ENCODE results near the gene CEP43.
A peak's percentile ranks its signal among the peaks of the same experiment; 100 is the strongest.

The CEP43 gene

DNA sequence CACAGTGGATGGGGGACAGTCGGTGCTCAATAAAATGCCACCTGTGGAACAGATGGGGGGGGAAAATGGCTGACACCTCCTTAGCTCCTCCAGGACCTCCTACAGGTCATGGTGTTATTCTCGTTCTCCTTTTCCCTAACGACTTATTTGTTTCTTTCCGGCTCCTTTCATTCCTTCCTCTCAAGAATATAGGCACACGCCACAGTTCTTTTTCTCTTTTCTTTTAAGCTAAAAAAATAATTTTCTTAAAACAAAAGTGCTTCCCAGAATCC lies 41.5 kb upstream of the CEP43 start:
- no peak overlapping the region for H3K4me3 ChIP-seq (ENCODE audit: low read depth in 1 of 2, low read length in 2 of 2)
- TF ChIP-seq, protein P1, sequence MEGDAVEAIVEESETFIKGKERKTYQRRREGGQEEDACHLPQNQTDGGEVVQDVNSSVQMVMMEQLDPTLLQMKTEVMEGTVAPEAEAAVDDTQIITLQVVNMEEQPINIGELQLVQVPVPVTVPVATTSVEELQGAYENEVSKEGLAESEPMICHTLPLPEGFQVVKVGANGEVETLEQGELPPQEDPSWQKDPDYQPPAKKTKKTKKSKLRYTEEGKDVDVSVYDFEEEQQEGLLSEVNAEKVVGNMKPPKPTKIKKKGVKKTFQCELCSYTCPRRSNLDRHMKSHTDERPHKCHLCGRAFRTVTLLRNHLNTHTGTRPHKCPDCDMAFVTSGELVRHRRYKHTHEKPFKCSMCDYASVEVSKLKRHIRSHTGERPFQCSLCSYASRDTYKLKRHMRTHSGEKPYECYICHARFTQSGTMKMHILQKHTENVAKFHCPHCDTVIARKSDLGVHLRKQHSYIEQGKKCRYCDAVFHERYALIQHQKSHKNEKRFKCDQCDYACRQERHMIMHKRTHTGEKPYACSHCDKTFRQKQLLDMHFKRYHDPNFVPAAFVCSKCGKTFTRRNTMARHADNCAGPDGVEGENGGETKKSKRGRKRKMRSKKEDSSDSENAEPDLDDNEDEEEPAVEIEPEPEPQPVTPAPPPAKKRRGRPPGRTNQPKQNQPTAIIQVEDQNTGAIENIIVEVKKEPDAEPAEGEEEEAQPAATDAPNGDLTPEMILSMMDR (IDR thresholded peaks at IDR 0.05; ENCODE audit: borderline replicate concordance, extremely low read depth, low read length, poor library complexity, severe bottlenecking): no peak
- no peak for TF ChIP-seq EZH2 (IDR thresholded peaks at IDR 0.05; ENCODE audit: borderline replicate concordance, low read depth, low read length, severe bottlenecking)
- no peak overlapping the region for H3K9ac ChIP-seq (ENCODE audit: low read depth, low read length)
- ATAC-seq (ENCODE audit: insufficient read depth, low read depth) (no peak), DNase-seq (no peak)
- no peaks in the 10 kb centered on the region for H3K36me3 ChIP-seq (ENCODE audit: insufficient read depth, low read length)
- no peak overlapping the region; the same call in 1 of the 2 replicates for H3K27ac ChIP-seq (ENCODE audit: low read length)
- H3K79me2 ChIP-seq (ENCODE audit: insufficient read depth, low read length): peaks cover 9% of the 10 kb centered on the region
- no peaks in the 10 kb centered on the region for H3K27me3 ChIP-seq (ENCODE audit: insufficient read depth, low read length, poor library complexity)
- H2AFZ ChIP-seq (ENCODE audit: low read depth, low read length): no peak overlapping the region
- H3K9me3 ChIP-seq (ENCODE audit: insufficient read depth, low read length, severe bottlenecking): no peaks in the 10 kb centered on the region
- H3K4me1 ChIP-seq (ENCODE audit: insufficient read depth, low read length): peaks cover 51% of the 10 kb centered on the region
- H4K20me1 ChIP-seq (ENCODE audit: insufficient read depth, low read length): peaks cover 6% of the 10 kb centered on the region; the same call in 1 of the 2 replicates
- H3K4me2 ChIP-seq (ENCODE audit: insufficient read depth, low read length): no peak overlapping the region

DNA sequence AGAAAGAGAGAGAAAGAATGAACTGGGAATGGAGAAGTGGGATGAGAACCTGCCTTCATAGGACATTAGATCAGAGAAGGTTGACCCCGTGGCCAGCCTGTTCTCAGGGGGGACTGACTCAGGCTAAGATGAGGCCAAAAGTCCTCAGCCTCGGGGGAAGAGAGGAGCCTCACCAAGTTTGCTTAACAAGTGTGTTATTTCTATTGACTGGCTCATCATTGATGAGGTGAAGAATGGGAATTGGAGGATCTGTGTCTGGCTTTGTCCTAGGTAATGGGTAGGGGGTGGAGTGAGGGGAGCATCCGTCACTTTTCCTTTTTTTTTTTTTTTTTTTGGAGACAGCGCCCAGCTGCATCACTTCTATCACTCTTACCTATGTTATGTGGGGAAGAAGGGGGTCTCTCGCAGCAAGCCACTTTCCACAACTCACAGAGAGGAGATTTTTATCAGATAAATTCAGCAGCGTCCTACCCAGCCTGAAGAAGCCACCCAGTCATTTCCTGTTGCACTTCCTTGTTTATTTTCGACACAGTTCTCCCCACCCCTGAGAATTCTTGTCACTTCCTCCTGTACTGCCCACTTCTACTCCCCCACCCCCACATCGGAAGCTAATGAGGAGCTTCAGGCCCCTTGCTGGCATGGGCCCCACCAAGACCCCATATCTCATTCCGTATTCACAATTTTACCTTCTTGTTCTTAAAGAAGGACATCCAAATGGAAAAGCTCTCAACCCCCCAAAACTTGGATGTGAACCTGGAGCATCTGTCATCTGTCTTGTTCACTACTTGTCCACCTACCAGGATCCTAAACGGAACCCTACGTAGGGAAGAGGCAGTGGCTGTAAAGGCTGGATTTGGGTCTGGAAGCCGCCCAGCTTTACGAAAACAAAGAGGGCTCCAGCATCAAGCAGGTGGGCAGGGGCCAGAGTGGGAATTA lies 40.0 kb upstream of the CEP43 start:
- Histone ChIP-seq H3K27ac (ENCODE audit: low read length) (peak overlapping the region; percentile 79), H3K4me1 (ENCODE audit: insufficient read depth, low read length) (peaks cover 50% of the 10 kb centered on the region), H3K4me3 (ENCODE audit: low read depth in 1 of 2, low read length in 2 of 2) (peak overlapping the region in 1 of 2 experiments; percentile 51; a peak in 2 of 4 replicates), H2AFZ (ENCODE audit: low read depth, low read length) (peak overlapping the region; percentile 61), H3K9me3 (ENCODE audit: insufficient read depth, low read length, severe bottlenecking) (no peaks in the 10 kb centered on the region), H3K27me3 (ENCODE audit: insufficient read depth, low read length, poor library complexity) (no peaks in the 10 kb centered on the region), H3K4me2 (ENCODE audit: insufficient read depth, low read length) (peak overlapping the region; percentile 69), H3K36me3 (ENCODE audit: insufficient read depth, low read length) (no peaks in the 10 kb centered on the region), H3K9ac (ENCODE audit: low read depth, low read length) (peak overlapping the region; percentile 39), H3K79me2 (ENCODE audit: insufficient read depth, low read length) (peaks cover 9% of the 10 kb centered on the region), H4K20me1 (ENCODE audit: insufficient read depth, low read length) (peaks cover 5% of the 10 kb centered on the region; the same call in 1 of the 2 replicates)
- DNase-seq (peak; percentile 77), ATAC-seq (ENCODE audit: insufficient read depth, low read depth) (peak; percentile 56)
- no peak for TF ChIP-seq EZH2 (IDR thresholded peaks at IDR 0.05; ENCODE audit: borderline replicate concordance, low read depth, low read length, severe bottlenecking)
- TF ChIP-seq, protein P1 (IDR thresholded peaks at IDR 0.05; ENCODE audit: borderline replicate concordance, extremely low read depth, low read length, poor library complexity, severe bottlenecking): no peak

DNA sequence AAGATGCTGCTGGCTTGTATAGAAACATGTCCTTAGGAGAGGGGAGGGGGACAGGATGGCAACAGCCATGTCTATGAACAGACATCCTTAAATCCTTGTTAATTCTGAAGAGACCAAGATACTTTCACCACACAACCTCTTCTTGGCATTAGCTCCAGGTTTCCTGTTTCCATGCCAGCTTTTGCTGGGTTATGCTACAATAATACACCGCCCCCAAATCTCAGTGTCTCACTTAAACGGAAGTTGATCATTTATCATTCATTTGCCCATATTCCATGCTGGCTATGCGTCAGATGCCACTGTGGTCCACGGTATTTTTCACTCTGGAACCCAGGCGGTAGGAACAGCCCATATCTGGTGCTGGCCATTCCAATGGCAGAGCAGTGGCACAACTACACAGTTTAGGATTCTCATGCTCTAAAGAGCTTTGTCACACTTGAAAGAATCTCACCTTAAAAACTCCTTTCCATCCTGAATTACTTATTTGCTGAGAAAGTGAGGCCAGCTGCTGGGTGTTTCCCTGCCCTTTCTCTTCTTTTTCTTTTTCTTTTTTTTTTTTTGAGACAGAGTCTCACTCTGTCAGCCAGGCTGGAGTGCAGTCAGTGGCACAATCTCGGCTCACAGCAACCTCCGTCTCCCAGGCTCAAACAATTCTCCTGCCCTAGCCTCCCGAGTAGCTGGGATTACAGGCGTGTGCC lies 39.1 kb upstream of the CEP43 start:
- H2AFZ ChIP-seq (ENCODE audit: low read depth, low read length): peak overlapping the region; percentile 61; the same call in 1 of the 2 replicates
- ATAC-seq (ENCODE audit: insufficient read depth, low read depth): no peak
- TF ChIP-seq, protein P1 (IDR thresholded peaks at IDR 0.05; ENCODE audit: borderline replicate concordance, extremely low read depth, low read length, poor library complexity, severe bottlenecking): no peak
- TF ChIP-seq EZH2 (IDR thresholded peaks at IDR 0.05; ENCODE audit: borderline replicate concordance, low read depth, low read length, severe bottlenecking): no peak
- peaks cover 9% of the 10 kb centered on the region for H3K79me2 ChIP-seq (ENCODE audit: insufficient read depth, low read length)
- no peaks in the 10 kb centered on the region for H3K36me3 ChIP-seq (ENCODE audit: insufficient read depth, low read length)
- H3K9ac ChIP-seq (ENCODE audit: low read depth, low read length): peak overlapping the region; percentile 39
- H3K4me2 ChIP-seq (ENCODE audit: insufficient read depth, low read length): peak overlapping the region; percentile 69
- H3K27ac ChIP-seq (ENCODE audit: low read length): peak overlapping the region; percentile 79
- H4K20me1 ChIP-seq (ENCODE audit: insufficient read depth, low read length): 0 out of 2 replicates have a peak, but pooled peaks cover 5% of the 10 kb centered on the region
- H3K27me3 ChIP-seq (ENCODE audit: insufficient read depth, low read length, poor library complexity): no peaks in the 10 kb centered on the region
- peaks cover 45% of the 10 kb centered on the region for H3K4me1 ChIP-seq (ENCODE audit: insufficient read depth, low read length)
- peak overlapping the region in 1 of 2 experiments; percentile 51; a peak in 1 of 4 replicates for H3K4me3 ChIP-seq (ENCODE audit: low read depth in 1 of 2, low read length in 2 of 2)
- DNase-seq: no peak
- no peaks in the 10 kb centered on the region for H3K9me3 ChIP-seq (ENCODE audit: insufficient read depth, low read length, severe bottlenecking)

Data from DND-41 (cell line).